GM21619 (cell line): Measurements from ENCODE around the gene XPR1.

ENCODE experiments used
- ATAC-seq: cut with Tn5 transposase; IDR thresholded peaks from one replicate; pipeline ENCODE4 v1.9.1; 2021; ENCODE audit not compliant: unreplicated experiment

Gene XPR1

DNA sequence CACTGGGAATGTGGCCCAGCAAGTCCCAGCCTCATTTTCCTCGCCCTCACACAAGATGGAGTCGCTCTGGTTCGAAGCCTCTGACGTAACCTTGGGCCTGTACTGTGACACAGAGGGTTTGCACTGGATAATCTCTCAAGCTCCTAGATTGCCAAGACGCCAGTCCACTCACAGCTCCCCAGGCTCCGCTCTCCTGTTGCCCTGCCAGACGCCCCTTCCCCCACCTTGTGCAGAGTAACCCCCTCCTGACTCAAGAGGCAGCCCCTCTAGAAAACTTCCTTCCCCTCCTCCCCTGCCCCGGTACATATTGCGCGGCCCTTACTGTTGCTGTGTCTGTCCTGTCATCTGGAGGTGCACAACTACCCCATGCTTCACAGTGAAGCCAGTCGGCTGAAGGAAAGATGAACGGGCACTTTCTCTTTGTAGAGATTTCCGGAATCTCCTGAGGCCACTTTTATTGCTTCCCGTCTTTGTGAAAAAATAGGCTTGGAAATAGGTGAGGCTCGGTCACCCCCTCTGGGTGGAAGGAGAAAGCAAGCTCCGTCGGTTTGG, 279.9 kb downstream of the XPR1 start:
- no peak for ATAC-seq

GRCh38 chr1:180912211-180912800, 280.5 kb downstream of the XPR1 start:
- no peak for ATAC-seq

GRCh38 chr1:180912801-180913565, 281.2 kb downstream of the XPR1 start, which contains the start of gene KIAA1614:
Gene KIAA1614, plus strand, starts transcription at chr1:180912897. Its CDS starts 347 bp downstream, at chr1:180913244.
- ATAC-seq: no peak

- no peak for ATAC-seq
These were observed 283.7 kb downstream of the XPR1 start for GRCh38 chr1:180915426-180915965.

DNA sequence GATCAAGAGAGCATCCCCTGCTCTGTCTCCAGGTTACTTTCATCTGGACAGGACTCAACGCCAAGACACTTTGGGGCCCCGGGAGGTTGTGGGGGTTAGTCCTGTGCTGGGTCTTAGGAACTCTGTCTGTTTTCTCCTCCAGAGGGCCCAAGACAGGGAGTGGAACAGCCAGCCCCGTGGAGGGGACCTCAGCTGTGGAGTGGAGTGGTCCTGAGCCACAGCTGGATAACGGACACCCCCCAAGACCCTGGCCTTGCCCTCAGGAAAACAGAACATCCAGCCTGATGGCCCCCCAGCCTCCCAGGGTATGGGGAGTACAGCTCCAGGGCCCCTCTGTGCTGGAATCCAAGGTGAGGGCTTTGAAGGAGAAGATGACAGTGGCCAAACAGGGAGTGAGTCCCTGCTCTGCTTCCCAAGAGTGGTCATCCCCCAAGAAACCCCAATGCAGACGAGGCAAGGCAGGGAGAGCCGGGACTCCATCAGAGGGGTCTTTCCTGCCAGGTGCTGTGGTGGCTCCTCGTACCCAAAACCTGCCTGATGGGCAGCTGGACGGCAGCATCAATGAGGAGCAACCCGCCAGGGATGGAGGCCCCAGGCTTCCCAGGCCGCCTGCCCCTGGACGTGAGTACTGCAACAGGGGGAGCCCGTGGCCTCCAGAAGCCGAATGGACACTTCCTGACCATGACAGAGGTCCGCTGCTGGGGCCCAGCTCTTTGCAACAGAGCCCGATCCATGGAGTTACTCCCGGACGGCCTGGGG, 284.4 kb downstream of the XPR1 start:
- ATAC-seq: no peak

DNA sequence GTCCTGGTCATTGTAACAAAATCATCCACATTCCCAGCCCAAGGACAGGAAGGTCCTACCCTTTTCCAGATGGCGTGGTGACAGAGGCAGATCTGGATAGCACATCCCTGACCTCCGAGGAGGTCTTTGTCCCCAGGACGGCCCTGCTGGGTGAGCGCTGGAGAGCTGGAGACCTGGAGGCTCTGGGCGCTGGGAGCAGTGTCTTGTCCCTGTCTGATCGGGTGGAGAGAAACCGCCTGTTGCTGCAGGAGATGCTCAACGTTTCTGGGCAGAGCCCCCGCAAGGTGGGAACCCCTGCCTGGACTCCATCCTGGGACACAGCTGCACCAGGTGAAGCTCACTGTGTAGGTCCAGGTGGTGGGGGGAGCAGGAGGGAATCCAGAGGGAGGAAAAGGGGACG, 284.9 kb downstream of the XPR1 start:
- no peak for ATAC-seq

DNA sequence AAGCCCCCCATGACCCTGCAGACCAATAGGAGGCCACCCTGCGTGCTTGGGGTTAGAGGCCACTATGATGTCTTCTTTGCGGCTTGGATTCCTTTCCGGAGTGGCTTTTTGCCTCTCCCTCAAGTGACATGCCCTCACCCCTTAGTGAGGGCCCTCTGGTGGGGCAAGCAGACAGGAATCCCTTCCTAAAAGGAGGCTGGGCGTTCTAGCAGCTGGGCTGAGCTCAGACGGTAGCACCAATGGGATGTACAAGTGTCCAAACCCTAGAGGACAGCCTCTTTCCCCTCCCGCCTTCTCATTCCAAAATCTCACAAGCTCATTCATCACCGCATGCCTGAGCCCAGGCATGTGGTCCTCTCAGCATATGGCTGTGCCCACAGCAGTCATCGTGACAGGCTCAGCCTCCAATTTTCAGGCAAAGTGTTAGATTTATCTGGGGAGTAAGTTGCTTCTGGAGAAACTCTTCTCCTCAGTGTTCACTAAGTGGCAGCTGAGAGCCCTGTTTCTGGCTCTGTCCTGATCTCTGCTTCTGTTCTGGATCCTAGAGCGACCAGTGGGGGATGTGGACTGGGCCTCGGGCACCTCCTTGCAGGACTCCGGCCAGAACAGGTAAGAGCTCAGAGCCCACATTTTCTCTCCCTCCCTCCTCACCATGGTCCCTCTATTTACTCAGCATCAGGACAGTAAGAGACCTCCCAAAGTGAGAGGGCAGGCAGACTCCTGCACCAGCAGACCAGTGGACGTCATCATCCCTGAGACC, 285.7 kb downstream of the XPR1 start:
- no peak for ATAC-seq

- no peak for ATAC-seq
These were observed 286.7 kb downstream of the XPR1 start for GRCh38 chr1:180918519-180918918.

- no peak for ATAC-seq
These were observed 287.4 kb downstream of the XPR1 start for GRCh38 chr1:180919183-180919700.

DNA sequence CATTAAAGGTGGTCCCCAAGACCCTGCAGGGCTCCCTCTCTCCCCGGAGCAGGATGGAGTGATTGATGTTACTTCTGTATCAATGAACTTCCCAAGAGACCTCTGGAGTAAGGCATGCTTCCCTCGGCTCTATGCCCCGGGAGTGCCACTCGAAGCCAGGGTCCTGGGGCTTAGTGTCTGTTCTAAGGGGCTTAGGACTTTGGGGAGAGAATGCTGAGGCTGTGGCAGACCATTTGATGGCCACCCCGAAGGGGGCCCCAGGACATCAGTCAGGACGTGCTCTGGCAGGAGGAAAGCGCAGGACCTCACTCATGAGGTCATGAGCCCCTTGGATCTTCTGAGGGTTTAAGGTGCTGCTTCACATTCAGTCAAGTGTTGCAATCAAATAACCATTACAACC, 288.4 kb downstream of the XPR1 start:
- ATAC-seq: no peak

GRCh38 chr1:180920702-180921101, 288.9 kb downstream of the XPR1 start:
- no peak for ATAC-seq

DNA sequence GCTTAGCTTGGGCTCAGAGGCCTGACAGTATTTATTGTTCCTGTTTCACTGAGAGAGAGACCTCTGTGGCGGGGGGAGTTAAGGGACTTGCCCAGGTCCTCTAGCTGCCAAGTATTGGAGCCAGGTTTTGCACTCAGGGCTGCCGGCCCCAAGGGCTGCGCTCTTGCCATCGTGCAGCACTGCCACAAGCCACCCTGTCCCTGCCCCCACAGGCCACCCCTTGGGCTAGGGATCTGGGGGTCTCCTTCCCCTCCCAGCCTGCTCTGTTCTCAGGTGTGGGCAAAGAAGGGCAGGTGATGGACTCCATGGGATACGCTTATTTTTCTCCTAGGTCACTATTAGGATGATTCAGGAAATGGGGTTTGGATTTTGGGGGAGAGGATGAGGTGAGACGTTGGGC, 289.6 kb downstream of the XPR1 start:
- ATAC-seq: no peak

- ATAC-seq: no peak
These were observed 290.2 kb downstream of the XPR1 start for GRCh38 chr1:180921891-180922630.

GRCh38 chr1:180922631-180923015, 290.8 kb downstream of the XPR1 start:
- no peak for ATAC-seq

GRCh38 chr1:180923021-180923841, 291.4 kb downstream of the XPR1 start:
- ATAC-seq: no peak

DNA sequence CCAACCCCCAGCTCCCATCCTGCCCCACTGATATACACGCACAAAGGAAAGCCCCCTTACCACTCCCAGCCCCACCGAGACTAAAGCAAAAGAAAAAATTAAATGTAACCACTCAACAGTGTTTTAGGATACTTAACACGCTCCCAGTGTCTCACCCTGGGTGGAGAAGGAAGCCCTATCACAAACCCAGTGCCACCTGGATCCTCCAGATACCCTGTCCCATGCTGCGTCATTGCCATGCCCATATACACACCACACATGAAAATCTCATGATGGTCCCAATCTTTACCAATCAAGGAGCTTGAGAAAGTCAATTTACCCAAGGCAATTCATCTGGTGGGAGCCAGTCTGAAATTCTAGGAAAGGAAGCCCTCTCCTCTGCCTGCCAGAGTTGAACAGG, 292.1 kb downstream of the XPR1 start:
- ATAC-seq: no peak

GRCh38 chr1:180924939-180925338, 293.1 kb downstream of the XPR1 start:
- ATAC-seq: no peak

- no peak for ATAC-seq
These were observed 293.7 kb downstream of the XPR1 start for GRCh38 chr1:180925471-180926051.
